Uterus (tissue), 2 donors: ENCODE results near the gene CEBPA.

ENCODE experiments used
- POLR2A ChIP-seq, 2 donors: fragments of 450-650 bp; IDR thresholded peaks; one replicate each; pipeline ENCODE4 v1.6.1; 2016; ENCODE audit warnings: antibody characterized with exemption in 2 of 2, mild to moderate bottlenecking in 1 of 2, moderate library complexity in 1 of 2
- TF ChIP-seq, protein P1 (sequence below), 4 experiments: fragments of 200-600 bp in 2 of 4; fragments of 450-650 bp in 2 of 4; sonication (generic) in 2 of 4; IDR thresholded peaks; one replicate each; pipeline ENCODE4 v1.5.1; 2016 to 2019; ENCODE audit warnings: antibody characterized with exemption in 4 of 4, mild to moderate bottlenecking in 2 of 4, moderate library complexity in 1 of 4

GRCh38 chr19:33298146-33298911 is 4.0 kb downstream of the CEBPA start:
- TF ChIP-seq, protein P1, sequence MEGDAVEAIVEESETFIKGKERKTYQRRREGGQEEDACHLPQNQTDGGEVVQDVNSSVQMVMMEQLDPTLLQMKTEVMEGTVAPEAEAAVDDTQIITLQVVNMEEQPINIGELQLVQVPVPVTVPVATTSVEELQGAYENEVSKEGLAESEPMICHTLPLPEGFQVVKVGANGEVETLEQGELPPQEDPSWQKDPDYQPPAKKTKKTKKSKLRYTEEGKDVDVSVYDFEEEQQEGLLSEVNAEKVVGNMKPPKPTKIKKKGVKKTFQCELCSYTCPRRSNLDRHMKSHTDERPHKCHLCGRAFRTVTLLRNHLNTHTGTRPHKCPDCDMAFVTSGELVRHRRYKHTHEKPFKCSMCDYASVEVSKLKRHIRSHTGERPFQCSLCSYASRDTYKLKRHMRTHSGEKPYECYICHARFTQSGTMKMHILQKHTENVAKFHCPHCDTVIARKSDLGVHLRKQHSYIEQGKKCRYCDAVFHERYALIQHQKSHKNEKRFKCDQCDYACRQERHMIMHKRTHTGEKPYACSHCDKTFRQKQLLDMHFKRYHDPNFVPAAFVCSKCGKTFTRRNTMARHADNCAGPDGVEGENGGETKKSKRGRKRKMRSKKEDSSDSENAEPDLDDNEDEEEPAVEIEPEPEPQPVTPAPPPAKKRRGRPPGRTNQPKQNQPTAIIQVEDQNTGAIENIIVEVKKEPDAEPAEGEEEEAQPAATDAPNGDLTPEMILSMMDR (IDR thresholded peaks at IDR 0.05): no peak
- TF ChIP-seq POLR2A (IDR thresholded peaks at IDR 0.05): no peak
